Activated naive CD4-positive, alpha-beta T cell treated with anti-CD3 and anti-CD28 coated beads, Interleukin-2, amount 10 ng/mL, durations not matched to agents 7 days and 5 days (primary cell): ENCODE data around the gene CTNND2.

Experiments
- CTCF ChIA-PET: fragments of 350-600 bp; sonication (Branson Sonifier 250); formaldehyde crosslinking; loops from one replicate; lab custom pipeline; 2021; ENCODE audit warnings: antibody characterized with exemption; lab: Charles Lee
- DNase-seq: peaks from one replicate; pipeline ENCODE4 v3.0.0-alpha.2; 2020
- H3K27ac Mint-ChIP-seq: one replicate; pipeline ENCODE4 v1.8.0; 2021; ENCODE audit warnings: mild to moderate bottlenecking, moderate library complexity, mixed read lengths
- H3K27me3 Mint-ChIP-seq: one replicate; pipeline ENCODE4 v1.8.0; 2021; ENCODE audit warnings: mild to moderate bottlenecking, mixed read lengths
- H3K36me3 Mint-ChIP-seq: one replicate; pipeline ENCODE4 v1.8.0; 2021; ENCODE audit warnings: mixed read lengths
- H3K4me1 Mint-ChIP-seq: one replicate; pipeline ENCODE4 v1.8.0; 2021; ENCODE audit warnings: mixed read lengths
- H3K4me3 Mint-ChIP-seq: one replicate; pipeline ENCODE4 v1.8.0; 2021; ENCODE audit warnings: mild to moderate bottlenecking, moderate library complexity, mixed read lengths
- H3K9me3 Mint-ChIP-seq: one replicate; pipeline ENCODE4 v1.8.0; 2021; ENCODE audit warnings: mixed read lengths

Gene CTNND2

DNA sequence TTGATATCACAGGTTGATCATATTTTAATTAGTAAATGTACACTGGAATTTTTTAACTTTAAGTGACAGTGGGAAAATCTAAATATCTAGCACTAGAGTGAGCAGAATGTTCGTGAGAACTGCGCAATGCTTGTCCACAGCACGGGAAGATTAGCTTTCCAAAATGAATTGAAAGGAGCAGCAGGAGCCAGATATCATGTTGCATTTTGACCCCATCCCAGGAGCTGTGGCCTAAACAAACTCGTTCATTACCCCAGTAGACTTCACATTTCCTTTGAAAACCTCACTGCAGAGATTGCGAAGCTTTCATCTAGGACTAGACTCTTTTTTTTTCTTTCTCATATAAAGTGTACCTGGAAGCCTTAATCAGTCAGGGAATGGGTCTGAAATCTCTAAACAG is 525.8 kb downstream of the CTNND2 start:
- Mint-ChIP-seq H3K9me3 (no peaks in the 10 kb centered on the region), H3K36me3 (no peaks in the 10 kb centered on the region), H3K27ac (no peak overlapping the region), H3K27me3 (peaks cover 13% of the 10 kb centered on the region), H3K4me1 (no peaks in the 10 kb centered on the region), H3K4me3 (no peak overlapping the region)
- DNase-seq: no peak
- CTCF ChIA-PET: no interaction called here

GRCh38 chr5:11377896-11378295 is 526.4 kb downstream of the CTNND2 start:
- CTCF ChIA-PET: no interaction called here
- no peak for DNase-seq

GRCh38 chr5:11372191-11372590 is 532.1 kb downstream of the CTNND2 start:
- DNase-seq: no peak
- Mint-ChIP-seq H3K4me1 (no peaks in the 10 kb centered on the region), H3K27ac (no peak overlapping the region), H3K4me3 (no peak overlapping the region), H3K36me3 (no peaks in the 10 kb centered on the region), H3K9me3 (no peaks in the 10 kb centered on the region), H3K27me3 (no peaks in the 10 kb centered on the region)
- CTCF ChIA-PET: no interaction called here

More at GRCh38 chr5:11377896-11378295, 526.4 kb downstream of the CTNND2 start:
- Mint-ChIP-seq H3K4me1 (no peaks in the 10 kb centered on the region), H3K27ac (no peak overlapping the region), H3K9me3 (no peaks in the 10 kb centered on the region), H3K27me3 (peaks cover 7% of the 10 kb centered on the region), H3K36me3 (no peaks in the 10 kb centered on the region), H3K4me3 (no peak overlapping the region)

- Mint-ChIP-seq H3K27me3 (no peaks in the 10 kb centered on the region), H3K4me3 (no peak overlapping the region), H3K36me3 (no peaks in the 10 kb centered on the region), H3K4me1 (no peaks in the 10 kb centered on the region), H3K9me3 (no peaks in the 10 kb centered on the region), H3K27ac (no peak overlapping the region)
- CTCF ChIA-PET: no interaction called here
- no peak for DNase-seq
Measured at GRCh38 chr5:11371021-11371420, 533.2 kb downstream of the CTNND2 start.

- CTCF ChIA-PET: no interaction called here
- H3K4me3 Mint-ChIP-seq: no peak overlapping the region
- no peak overlapping the region for H3K27ac Mint-ChIP-seq
- DNase-seq: no peak
- no peaks in the 10 kb centered on the region for H3K4me1 Mint-ChIP-seq
- no peaks in the 10 kb centered on the region for H3K27me3 Mint-ChIP-seq
- no peaks in the 10 kb centered on the region for H3K36me3 Mint-ChIP-seq
- H3K9me3 Mint-ChIP-seq: no peaks in the 10 kb centered on the region
Measured at GRCh38 chr5:11364531-11364930, 539.7 kb downstream of the CTNND2 start.

GRCh38 chr5:11363631-11364178 is 540.5 kb downstream of the CTNND2 start:
- no peaks in the 10 kb centered on the region for H3K9me3 Mint-ChIP-seq
- no peak for DNase-seq
- H3K4me3 Mint-ChIP-seq: no peak overlapping the region
- no peaks in the 10 kb centered on the region for H3K27me3 Mint-ChIP-seq
- CTCF ChIA-PET: no interaction called here
- no peak overlapping the region for H3K27ac Mint-ChIP-seq
- H3K36me3 Mint-ChIP-seq: no peaks in the 10 kb centered on the region
- H3K4me1 Mint-ChIP-seq: no peaks in the 10 kb centered on the region

DNA sequence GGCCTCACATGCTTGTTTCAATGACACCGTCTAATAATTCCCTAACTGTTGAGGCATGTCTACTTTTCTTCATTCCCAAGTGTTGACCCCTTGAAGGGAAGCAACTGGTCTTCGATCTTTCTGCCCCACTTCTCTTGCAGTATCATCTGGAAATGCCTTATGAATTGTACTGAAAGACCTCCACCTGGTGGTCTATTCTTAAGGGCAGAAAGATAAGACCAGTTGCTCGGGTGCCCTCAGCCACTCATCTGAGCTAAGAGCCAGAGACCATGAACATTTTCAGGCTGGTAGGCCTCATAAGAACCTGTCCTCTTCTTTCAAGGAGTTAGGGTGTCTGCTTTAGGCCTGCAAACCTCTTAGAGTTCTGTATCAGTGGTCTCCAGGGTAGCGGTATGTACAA is 542.5 kb downstream of the CTNND2 start:
- CTCF ChIA-PET: no interaction called here
- Mint-ChIP-seq H3K27me3 (no peaks in the 10 kb centered on the region), H3K36me3 (no peaks in the 10 kb centered on the region), H3K9me3 (no peaks in the 10 kb centered on the region), H3K27ac (no peak overlapping the region), H3K4me3 (no peak overlapping the region), H3K4me1 (no peaks in the 10 kb centered on the region)
- no peak for DNase-seq

GRCh38 chr5:11357928-11358327 is 546.3 kb downstream of the CTNND2 start:
- no peak overlapping the region for H3K4me3 Mint-ChIP-seq
- DNase-seq: no peak
- H3K9me3 Mint-ChIP-seq: no peaks in the 10 kb centered on the region
- CTCF ChIA-PET: no interaction called here
- no peak overlapping the region for H3K27ac Mint-ChIP-seq
- H3K27me3 Mint-ChIP-seq: no peaks in the 10 kb centered on the region
- H3K4me1 Mint-ChIP-seq: no peaks in the 10 kb centered on the region
- H3K36me3 Mint-ChIP-seq: no peaks in the 10 kb centered on the region

GRCh38 chr5:11355491-11355890 is 548.8 kb downstream of the CTNND2 start:
- Mint-ChIP-seq H3K27ac (no peak overlapping the region), H3K36me3 (no peaks in the 10 kb centered on the region), H3K27me3 (no peaks in the 10 kb centered on the region), H3K4me3 (no peak overlapping the region), H3K9me3 (no peaks in the 10 kb centered on the region), H3K4me1 (no peaks in the 10 kb centered on the region)
- CTCF ChIA-PET: no interaction called here
- DNase-seq: no peak

DNA sequence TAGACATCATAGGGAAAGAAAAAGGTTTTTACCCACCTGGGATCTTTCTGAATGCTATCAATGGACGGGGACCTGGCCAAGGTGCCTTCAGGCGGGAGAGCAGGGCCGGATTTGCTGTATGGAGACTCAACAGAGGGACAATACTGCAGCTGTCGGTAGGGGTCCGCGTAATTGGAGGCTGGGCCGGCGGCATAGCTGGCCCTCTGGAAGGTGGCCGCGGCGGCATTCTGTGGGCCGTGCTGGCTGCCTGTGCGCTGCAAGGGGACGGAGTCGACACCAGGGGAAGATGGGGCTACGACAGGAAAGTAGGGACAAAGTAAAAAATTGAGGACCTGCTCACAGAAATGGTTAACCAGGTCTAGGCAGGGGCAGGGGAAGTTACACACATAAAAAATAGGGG is 557.9 kb downstream of the CTNND2 start:
- no peaks in the 10 kb centered on the region for H3K4me1 Mint-ChIP-seq
- CTCF ChIA-PET: no interaction called here
- no peak overlapping the region for H3K4me3 Mint-ChIP-seq
- no peaks in the 10 kb centered on the region for H3K27me3 Mint-ChIP-seq
- DNase-seq: no peak
- H3K27ac Mint-ChIP-seq: no peak overlapping the region
- H3K9me3 Mint-ChIP-seq: no peaks in the 10 kb centered on the region
- H3K36me3 Mint-ChIP-seq: no peaks in the 10 kb centered on the region

GRCh38 chr5:11335881-11336760 is 568.1 kb downstream of the CTNND2 start:
- no peak overlapping the region for H3K27ac Mint-ChIP-seq
- H3K4me1 Mint-ChIP-seq: no peaks in the 10 kb centered on the region
- H3K36me3 Mint-ChIP-seq: no peaks in the 10 kb centered on the region
- H3K9me3 Mint-ChIP-seq: no peaks in the 10 kb centered on the region
- no peaks in the 10 kb centered on the region for H3K27me3 Mint-ChIP-seq
- H3K4me3 Mint-ChIP-seq: no peak overlapping the region
- CTCF ChIA-PET: no interaction called here
- DNase-seq: no peak

- Mint-ChIP-seq H3K27ac (no peak overlapping the region), H3K4me3 (no peak overlapping the region), H3K9me3 (no peaks in the 10 kb centered on the region), H3K4me1 (no peaks in the 10 kb centered on the region), H3K27me3 (no peaks in the 10 kb centered on the region), H3K36me3 (no peaks in the 10 kb centered on the region)
- no peak for DNase-seq
- CTCF ChIA-PET: no interaction called here
Measured at GRCh38 chr5:11334404-11334803, 569.8 kb downstream of the CTNND2 start.

DNA sequence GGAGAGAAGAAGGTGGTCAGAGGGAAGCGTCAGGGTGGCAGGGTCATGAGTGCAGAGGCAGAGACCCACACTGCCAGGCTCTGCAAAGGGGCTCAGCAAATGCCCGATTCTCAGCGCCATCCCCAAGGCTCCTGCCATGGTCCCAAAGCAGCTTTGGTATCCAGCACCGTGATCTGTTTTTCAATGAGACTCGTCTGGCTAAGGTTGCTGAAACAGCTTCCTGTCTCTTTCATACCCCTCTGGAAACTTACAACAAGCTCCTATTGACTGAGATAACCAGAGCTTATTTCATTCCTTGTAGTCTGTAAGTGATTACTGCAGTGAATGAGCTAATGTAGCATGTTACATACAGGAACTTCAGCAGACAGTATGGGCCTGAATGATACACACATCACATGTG is 574.6 kb downstream of the CTNND2 start:
- H3K27ac Mint-ChIP-seq: no peak overlapping the region
- no peaks in the 10 kb centered on the region for H3K36me3 Mint-ChIP-seq
- no peaks in the 10 kb centered on the region for H3K27me3 Mint-ChIP-seq
- H3K4me1 Mint-ChIP-seq: no peaks in the 10 kb centered on the region
- no peaks in the 10 kb centered on the region for H3K9me3 Mint-ChIP-seq
- no peak overlapping the region for H3K4me3 Mint-ChIP-seq
- no peak for DNase-seq
- CTCF ChIA-PET: no interaction called here

DNA sequence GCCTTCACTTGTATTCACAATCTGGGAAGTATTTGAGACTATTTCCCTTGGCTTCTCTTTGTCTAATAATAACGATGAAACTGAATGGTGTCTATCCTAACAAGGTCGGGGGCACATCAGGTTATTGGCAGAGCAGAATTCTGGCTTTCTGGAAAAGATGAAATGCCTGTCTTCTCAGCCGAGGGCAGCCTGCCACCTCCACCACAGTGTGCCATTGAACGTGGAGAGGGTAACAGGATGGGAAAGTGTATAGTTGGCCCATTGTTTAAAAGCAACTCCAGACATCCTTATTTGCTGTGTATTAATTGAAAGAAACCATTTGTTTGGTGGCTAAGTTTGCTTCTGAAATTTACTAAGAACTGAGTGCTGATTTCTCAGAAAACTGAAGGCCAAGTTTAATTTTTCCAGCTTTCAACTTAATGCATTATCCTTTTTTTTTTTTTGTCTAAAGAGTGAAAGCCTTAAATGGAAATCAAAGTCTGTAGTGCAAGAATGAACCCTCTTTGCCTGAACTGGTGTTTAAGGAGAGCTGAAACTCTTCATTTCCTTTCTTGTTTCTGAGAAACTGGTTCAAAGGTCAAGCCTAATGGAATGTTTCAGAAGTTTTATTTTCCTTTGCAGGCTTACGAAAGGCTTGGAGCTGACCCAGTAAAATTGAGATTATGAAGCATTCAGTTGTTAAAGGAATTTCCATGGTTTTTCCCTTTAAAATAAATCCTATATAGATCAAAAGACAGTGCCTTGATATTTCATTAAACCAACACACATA is 579.5 kb downstream of the CTNND2 start:
- no peak for DNase-seq
- no peaks in the 10 kb centered on the region for H3K27me3 Mint-ChIP-seq
- no peaks in the 10 kb centered on the region for H3K36me3 Mint-ChIP-seq
- H3K4me1 Mint-ChIP-seq: no peaks in the 10 kb centered on the region
- H3K9me3 Mint-ChIP-seq: no peaks in the 10 kb centered on the region
- CTCF ChIA-PET: no interaction called here
- no peak overlapping the region for H3K27ac Mint-ChIP-seq
- no peak overlapping the region for H3K4me3 Mint-ChIP-seq

GRCh38 chr5:11323761-11324160 is 580.5 kb downstream of the CTNND2 start:
- Mint-ChIP-seq H3K36me3 (no peaks in the 10 kb centered on the region), H3K27me3 (no peaks in the 10 kb centered on the region), H3K4me1 (no peaks in the 10 kb centered on the region), H3K9me3 (no peaks in the 10 kb centered on the region), H3K27ac (no peak overlapping the region), H3K4me3 (no peak overlapping the region)
- DNase-seq: no peak
- CTCF ChIA-PET: no interaction called here
